BLaER1 treated with 17β-estradiol and CSF1 and Interleukin-3, amounts not matched to agents 10 nM and 100 nM (cell line): ENCODE measurements around the gene UGGT2.

ENCODE experiments used
- H3K27ac ChIP-seq, 11 experiments: shearing (Covaris generic); formaldehyde crosslinking; 2 replicates each; pipeline ENCODE4 v1.8.1; 2022
- H3K27me3 ChIP-seq, 11 experiments: shearing (Covaris generic); formaldehyde crosslinking; 2 replicates each; pipeline ENCODE4 v1.8.1; 2022
- H3K36me3 ChIP-seq, 11 experiments: shearing (Covaris generic); formaldehyde crosslinking; 2 replicates each; pipeline ENCODE4 v1.8.1; 2022
- H3K4me1 ChIP-seq, 10 experiments: shearing (Covaris generic); formaldehyde crosslinking; 2 replicates each; pipeline ENCODE4 v1.8.1; 2022
- H3K4me2 ChIP-seq, 11 experiments: shearing (Covaris generic); formaldehyde crosslinking; 2 replicates each; pipeline ENCODE4 v1.8.1; 2022
- H3K4me3 ChIP-seq, 10 experiments: shearing (Covaris generic); formaldehyde crosslinking; 2 replicates each; pipeline ENCODE4 v1.8.1; 2022
- H3K9ac ChIP-seq, 11 experiments: shearing (Covaris generic); formaldehyde crosslinking; 2 replicates each; pipeline ENCODE4 v1.8.1; 2022
- H3K9me3 ChIP-seq, 11 experiments: shearing (Covaris generic); formaldehyde crosslinking; replicated peaks in 1 of 11; 2 replicates each; pipeline ENCODE4 v1.8.1; 2022
- H4K20me1 ChIP-seq, 11 experiments: shearing (Covaris generic); formaldehyde crosslinking; 2 replicates each; pipeline ENCODE4 v1.8.1; 2022
- Cebpa-rat ChIP-seq, 11 experiments: shearing (Covaris generic); IDR thresholded peaks; 2 replicates each; pipeline ENCODE4 v1.8.1; 2022

Gene UGGT2

DNA sequence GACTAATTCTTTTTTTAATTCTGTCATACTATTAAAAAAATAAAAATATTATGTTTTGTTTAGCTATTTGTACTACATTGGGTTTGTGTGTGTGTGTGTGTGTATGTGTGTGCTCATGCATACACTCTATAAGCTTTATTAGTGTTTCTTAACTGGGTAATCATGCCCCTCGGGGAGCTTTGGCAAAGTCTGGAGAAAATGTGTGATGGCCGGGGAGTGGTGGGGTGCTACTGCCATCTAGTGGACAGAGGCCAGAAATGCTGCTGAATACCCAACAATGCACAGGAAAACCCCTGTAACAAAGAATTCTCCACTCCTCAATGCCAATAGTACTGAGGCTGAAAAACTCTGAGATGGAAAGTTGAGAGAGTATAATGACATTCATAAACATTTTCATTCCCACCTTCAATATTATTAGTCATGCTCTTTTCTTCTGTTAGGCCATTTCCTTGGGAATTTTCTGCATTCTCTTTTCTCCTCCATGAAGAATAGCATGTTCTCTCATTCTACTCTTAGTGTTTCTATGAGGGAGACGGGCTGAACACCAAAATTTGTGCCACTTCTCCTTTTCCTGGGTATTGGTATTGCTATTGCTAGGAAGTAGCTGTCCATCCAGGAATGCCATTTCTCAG is 219.0 kb downstream of the UGGT2 start:
- Histone ChIP-seq H3K27me3 (no peaks in the 10 kb centered on the region), H3K4me3 (no peak overlapping the region), H3K9me3 (peaks cover under 1 to 24% (median 13%) of the 10 kb centered on the region in 11 experiments; a peak in 16 of 22 replicates), H3K9ac (no peak overlapping the region), H4K20me1 (no peaks in the 10 kb centered on the region), H3K27ac (no peak overlapping the region), H3K4me1 (peaks cover 0 to 9% (median 2%) of the 10 kb centered on the region in 10 experiments; a peak in 8 of 20 replicates), H3K36me3 (no peaks in the 10 kb centered on the region), H3K4me2 (peak overlapping the region in 3 of 11 experiments; percentile 38 to 68 (median 61); a peak in 4 of 22 replicates)
- TF ChIP-seq Cebpa-rat (IDR thresholded peaks at IDR 0.05), result no peak

DNA sequence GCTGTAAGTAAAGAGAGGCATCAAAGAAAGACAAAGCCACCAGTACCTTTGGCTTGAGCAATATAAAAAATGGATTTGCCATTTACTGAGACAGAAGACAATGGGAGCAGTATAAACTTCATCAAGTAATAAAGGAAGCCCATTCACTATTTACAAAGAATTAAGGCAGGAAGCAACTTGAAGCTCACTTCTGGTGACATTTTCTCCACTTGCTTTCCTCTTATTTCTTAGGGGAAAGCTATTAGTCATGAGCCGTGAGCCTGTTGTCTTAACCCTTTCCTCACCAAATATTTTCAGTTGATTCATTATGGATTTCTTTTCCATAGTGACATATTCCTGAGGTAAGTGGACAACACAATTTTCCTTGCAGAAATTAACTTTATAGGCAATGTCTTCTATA is 219.5 kb downstream of the UGGT2 start:
- Histone ChIP-seq H3K4me3 (no peak overlapping the region), H3K9ac (no peak overlapping the region), H3K36me3 (no peaks in the 10 kb centered on the region), H3K27me3 (no peaks in the 10 kb centered on the region), H3K4me1 (peaks cover 0 to 9% (median 2%) of the 10 kb centered on the region in 10 experiments; a peak in 8 of 20 replicates), H3K9me3 (peaks cover 0 to 19% (median 14%) of the 10 kb centered on the region in 11 experiments; a peak in 16 of 22 replicates), H4K20me1 (no peaks in the 10 kb centered on the region), H3K4me2 (peak overlapping the region in 3 of 11 experiments; percentile 38 to 68 (median 61); a peak in 6 of 22 replicates), H3K27ac (no peak overlapping the region)
- TF ChIP-seq Cebpa-rat (IDR thresholded peaks at IDR 0.05), result no peak

DNA sequence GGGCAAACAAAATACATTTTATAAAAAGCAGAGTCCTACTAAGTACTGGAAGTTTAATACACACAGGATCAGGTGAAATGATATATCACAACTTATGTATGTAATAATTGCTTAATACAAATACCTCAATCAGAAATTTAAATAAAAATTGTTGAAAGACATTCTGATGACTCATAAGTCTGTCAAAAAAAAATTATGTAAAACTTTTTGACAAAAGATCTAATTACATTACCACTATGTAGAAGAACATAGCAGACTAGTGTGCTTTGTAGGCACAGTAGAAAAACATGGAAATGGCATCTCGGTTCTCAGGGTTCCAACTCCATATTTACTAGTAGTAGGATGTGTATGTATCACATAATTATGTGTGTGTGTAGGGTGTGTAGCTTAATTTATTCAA is 220.1 kb downstream of the UGGT2 start:
- Histone ChIP-seq H3K4me2 (peak overlapping the region in 1 of 11 experiments; percentile 68; a peak in 2 of 22 replicates), H3K9me3 (peaks cover 0 to 23% (median 10%) of the 10 kb centered on the region in 11 experiments; a peak in 15 of 22 replicates), H3K27me3 (no peaks in the 10 kb centered on the region), H3K36me3 (no peaks in the 10 kb centered on the region), H3K4me1 (peaks cover 0 to 9% (median 2%) of the 10 kb centered on the region in 10 experiments; a peak in 8 of 20 replicates), H3K27ac (no peak overlapping the region), H3K4me3 (no peak overlapping the region), H4K20me1 (no peaks in the 10 kb centered on the region), H3K9ac (no peak overlapping the region)
- no peak for TF ChIP-seq Cebpa-rat (IDR thresholded peaks at IDR 0.05)

GRCh38 chr13:95822303-95822702 is 230.9 kb downstream of the UGGT2 start:
- Histone ChIP-seq H3K27ac (no peak overlapping the region), H3K9me3 (peaks cover 0 to 10% (median 0%) of the 10 kb centered on the region in 11 experiments; a peak in 1 of 22 replicates), H3K9ac (no peak overlapping the region), H3K27me3 (no peaks in the 10 kb centered on the region), H3K4me1 (no peaks in the 10 kb centered on the region), H3K4me2 (no peak overlapping the region), H3K36me3 (no peaks in the 10 kb centered on the region), H3K4me3 (no peak overlapping the region), H4K20me1 (no peaks in the 10 kb centered on the region; a peak in 1 of 22 replicates)
- TF ChIP-seq Cebpa-rat (IDR thresholded peaks at IDR 0.05), result no peak

- no peaks in the 10 kb centered on the region for H4K20me1 ChIP-seq
- H3K9ac ChIP-seq, result no peak overlapping the region
- no peaks in the 10 kb centered on the region for H3K4me1 ChIP-seq
- H3K4me3 ChIP-seq, result no peak overlapping the region
- H3K27me3 ChIP-seq, result no peaks in the 10 kb centered on the region
- TF ChIP-seq Cebpa-rat (IDR thresholded peaks at IDR 0.05), result no peak
- H3K36me3 ChIP-seq, result no peaks in the 10 kb centered on the region
- no peak overlapping the region for H3K27ac ChIP-seq
- peaks cover 11 to 24% (median 17%) of the 10 kb centered on the region in 11 experiments; a peak in 21 of 22 replicates for H3K9me3 ChIP-seq
- no peak overlapping the region for H3K4me2 ChIP-seq
Observed at GRCh38 chr13:95814495-95814894, 238.7 kb downstream of the UGGT2 start.

GRCh38 chr13:95813139-95813538 is 240.1 kb downstream of the UGGT2 start:
- H3K36me3 ChIP-seq, result no peaks in the 10 kb centered on the region
- H3K27me3 ChIP-seq, result no peaks in the 10 kb centered on the region
- no peaks in the 10 kb centered on the region for H3K4me1 ChIP-seq
- peaks cover 12 to 27% (median 21%) of the 10 kb centered on the region in 11 experiments; a peak in 21 of 22 replicates for H3K9me3 ChIP-seq
- H3K27ac ChIP-seq, result no peak overlapping the region
- H3K4me2 ChIP-seq, result no peak overlapping the region
- no peak overlapping the region for H3K9ac ChIP-seq
- TF ChIP-seq Cebpa-rat (IDR thresholded peaks at IDR 0.05), result no peak
- no peaks in the 10 kb centered on the region for H4K20me1 ChIP-seq
- H3K4me3 ChIP-seq, result no peak overlapping the region

GRCh38 chr13:95809429-95809828 is 243.8 kb downstream of the UGGT2 start:
- H3K4me3 ChIP-seq, result no peak overlapping the region
- H3K9me3 ChIP-seq, result peaks cover 13 to 35% (median 26%) of the 10 kb centered on the region in 11 experiments; a peak in 21 of 22 replicates
- no peak for TF ChIP-seq Cebpa-rat (IDR thresholded peaks at IDR 0.05)
- H3K27ac ChIP-seq, result no peak overlapping the region
- no peaks in the 10 kb centered on the region for H3K36me3 ChIP-seq
- no peaks in the 10 kb centered on the region for H3K4me1 ChIP-seq
- H3K27me3 ChIP-seq, result no peaks in the 10 kb centered on the region
- no peaks in the 10 kb centered on the region for H4K20me1 ChIP-seq
- no peak overlapping the region for H3K4me2 ChIP-seq
- H3K9ac ChIP-seq, result no peak overlapping the region

GRCh38 chr13:95805921-95806320 is 247.3 kb downstream of the UGGT2 start:
- Histone ChIP-seq H3K4me1 (no peaks in the 10 kb centered on the region), H3K27me3 (no peaks in the 10 kb centered on the region), H3K9ac (no peak overlapping the region), H3K27ac (no peak overlapping the region), H3K4me3 (no peak overlapping the region), H3K9me3 (peaks cover 0 to 22% (median 9%) of the 10 kb centered on the region in 11 experiments; a peak in 14 of 22 replicates), H3K36me3 (no peaks in the 10 kb centered on the region), H4K20me1 (no peaks in the 10 kb centered on the region), H3K4me2 (no peak overlapping the region)
- no peak for TF ChIP-seq Cebpa-rat (IDR thresholded peaks at IDR 0.05)

DNA sequence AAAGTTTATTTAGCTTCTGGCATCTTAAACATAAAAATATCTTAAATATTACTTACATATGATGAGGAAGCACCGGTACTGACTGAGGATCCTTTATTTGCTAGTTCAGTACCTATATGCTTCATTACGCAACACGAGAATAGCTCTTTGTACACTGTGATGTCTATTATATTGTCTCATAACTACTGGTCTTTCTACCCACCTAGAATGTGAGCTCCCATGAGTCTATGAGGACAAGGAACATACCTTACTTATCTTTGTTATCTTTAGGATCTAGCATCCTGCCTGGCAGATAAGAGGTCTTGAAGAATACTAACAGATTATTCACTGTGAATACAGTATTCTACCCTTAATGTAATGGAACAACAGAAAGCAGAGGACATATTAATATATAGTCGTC is 251.4 kb downstream of the UGGT2 start:
- Histone ChIP-seq H3K4me2 (no peak overlapping the region), H3K27ac (no peak overlapping the region), H3K9me3 (peaks cover 0 to 9% (median 7%) of the 10 kb centered on the region in 11 experiments; a peak in 11 of 22 replicates), H4K20me1 (no peaks in the 10 kb centered on the region), H3K27me3 (no peaks in the 10 kb centered on the region), H3K4me1 (no peaks in the 10 kb centered on the region), H3K9ac (no peak overlapping the region), H3K36me3 (no peaks in the 10 kb centered on the region), H3K4me3 (no peak overlapping the region)
- TF ChIP-seq Cebpa-rat (IDR thresholded peaks at IDR 0.05), result 0 out of 22 replicates have a peak, but pooled peaks of 1 of the 11 experiments have one; percentile 27

DNA sequence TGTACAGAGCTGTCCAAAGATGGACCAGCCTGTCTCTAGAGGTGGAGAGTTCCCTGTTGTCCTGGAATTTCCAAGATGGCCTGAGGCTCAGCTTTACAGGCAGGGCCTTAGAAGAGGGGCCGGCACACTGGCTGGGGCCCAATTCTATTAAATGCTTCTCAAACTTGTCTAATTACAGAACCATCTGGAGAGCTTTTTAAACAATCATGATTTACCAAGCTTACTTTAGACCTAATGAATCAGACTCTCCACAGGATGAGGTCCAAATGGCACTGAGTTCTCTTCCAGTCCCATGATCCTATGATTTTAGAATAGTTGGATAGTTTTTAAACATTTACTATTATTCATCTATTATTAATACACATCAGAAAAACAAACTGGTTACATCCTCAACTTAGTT is 252.8 kb downstream of the UGGT2 start:
- Histone ChIP-seq H3K4me3 (no peak overlapping the region), H3K4me2 (no peak overlapping the region), H3K9me3 (no peaks in the 10 kb centered on the region), H3K27me3 (no peaks in the 10 kb centered on the region), H3K4me1 (no peaks in the 10 kb centered on the region), H3K9ac (no peak overlapping the region), H4K20me1 (no peaks in the 10 kb centered on the region), H3K27ac (no peak overlapping the region), H3K36me3 (peaks cover 0 to 9% (median 0%) of the 10 kb centered on the region in 11 experiments; a peak in 3 of 22 replicates)
- no peak for TF ChIP-seq Cebpa-rat (IDR thresholded peaks at IDR 0.05)
